HG02943 (cell line): ENCODE results near the gene TIGD4.
"Not testable (repeated sequence)": the region's sequence is repeated elsewhere in the genome, so short reads cannot be mapped to it uniquely, and the experiment has no call there.

Experiments used
- ATAC-seq: cut with Tn5 transposase; IDR thresholded peaks from one replicate; pipeline ENCODE4 v1.9.1; 2021; ENCODE audit warnings: mild to moderate bottlenecking, low read depth, moderate library complexity; ENCODE audit not compliant: unreplicated experiment

Gene TIGD4

DNA sequence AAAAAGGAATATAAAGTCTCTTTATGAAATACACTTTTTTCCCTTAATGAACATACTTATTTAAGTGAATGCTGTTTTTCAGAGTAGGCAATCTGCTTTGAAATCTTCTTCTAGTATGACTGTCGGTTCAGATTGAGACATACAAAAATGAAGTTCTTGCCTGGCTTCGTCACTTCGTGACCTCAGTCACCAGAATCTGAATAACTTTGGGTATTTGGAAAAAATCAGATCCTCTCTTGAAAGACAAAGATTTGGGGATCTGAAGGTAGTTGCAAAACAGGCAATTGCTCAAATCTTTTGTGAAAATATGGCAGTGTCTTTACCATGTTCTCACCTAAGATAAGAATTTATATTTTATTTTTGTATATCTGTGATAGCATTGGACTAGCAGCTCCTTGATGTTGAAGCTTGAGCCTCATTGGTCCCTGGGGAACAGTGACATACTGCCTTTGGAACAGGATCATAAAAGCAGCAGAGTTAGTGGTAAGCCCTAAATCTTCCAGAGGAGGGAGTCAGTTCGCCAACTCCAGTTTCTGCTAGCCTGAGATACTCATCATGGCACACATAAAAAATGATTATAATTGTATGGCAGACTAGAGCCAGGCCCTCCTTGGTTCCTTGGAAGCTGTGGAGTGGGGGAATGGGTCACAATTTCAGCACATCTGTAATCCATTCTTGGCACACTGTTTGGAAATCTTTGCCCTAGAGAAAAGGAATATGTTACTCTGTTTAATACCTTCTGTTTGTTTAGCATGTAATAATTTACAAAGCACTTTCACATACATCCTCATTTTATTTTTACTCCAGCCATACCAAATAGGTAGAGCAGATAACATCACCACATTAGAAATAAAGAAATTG, 5.2 kb upstream of the TIGD4 start:
- no peak for ATAC-seq

- peak; percentile 40 for ATAC-seq
Observed at GRCh38 chr4:152780267-152780778, 793 bp upstream of the TIGD4 start.

DNA sequence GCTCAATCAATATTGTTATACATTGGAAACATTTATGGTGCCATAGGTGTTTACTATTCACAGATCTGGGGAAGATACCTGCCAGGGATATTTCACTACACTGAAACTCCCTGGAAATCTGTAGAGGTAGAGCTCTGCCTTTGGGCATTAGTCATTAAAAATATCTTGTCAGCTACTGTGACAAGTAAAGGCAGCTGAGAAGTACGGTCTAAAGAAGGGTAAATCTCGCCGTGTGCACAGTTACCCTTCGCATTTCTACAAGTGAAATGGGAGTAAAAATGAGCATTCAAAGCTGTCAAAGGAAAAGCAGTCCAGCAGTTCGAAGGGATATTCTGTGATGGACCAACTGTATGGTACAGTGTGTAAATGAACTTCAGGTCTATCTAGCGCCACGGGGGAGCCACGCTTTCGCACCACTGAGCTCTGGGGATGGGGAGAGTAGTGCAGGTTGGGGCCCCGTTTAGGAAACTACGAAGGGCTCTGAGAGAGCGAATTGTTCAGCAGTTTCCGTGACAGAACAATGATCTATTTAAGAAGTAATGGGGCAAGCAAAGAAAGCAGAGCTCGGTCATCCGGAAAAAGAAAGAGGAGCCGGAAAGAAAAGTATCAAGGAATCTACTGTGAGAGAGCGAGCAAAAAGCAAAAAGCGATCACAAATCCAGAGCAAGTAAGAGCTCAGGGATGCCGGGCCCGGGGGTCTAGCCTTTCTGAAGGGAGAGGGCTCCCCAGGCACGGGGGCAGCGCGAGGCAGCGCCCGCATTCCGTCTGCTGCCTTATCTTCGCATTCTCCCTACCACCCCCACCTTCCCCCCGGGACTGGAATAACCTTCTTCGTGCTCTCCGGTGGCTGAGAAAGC, 646 bp downstream of the TIGD4 start:
- no peak for ATAC-seq

GRCh38 chr4:152777488-152777887, 2.0 kb downstream of the TIGD4 start:
- no peak for ATAC-seq

- ATAC-seq = no peak
Observed at GRCh38 chr4:152776352-152776751, 3.2 kb downstream of the TIGD4 start.

DNA sequence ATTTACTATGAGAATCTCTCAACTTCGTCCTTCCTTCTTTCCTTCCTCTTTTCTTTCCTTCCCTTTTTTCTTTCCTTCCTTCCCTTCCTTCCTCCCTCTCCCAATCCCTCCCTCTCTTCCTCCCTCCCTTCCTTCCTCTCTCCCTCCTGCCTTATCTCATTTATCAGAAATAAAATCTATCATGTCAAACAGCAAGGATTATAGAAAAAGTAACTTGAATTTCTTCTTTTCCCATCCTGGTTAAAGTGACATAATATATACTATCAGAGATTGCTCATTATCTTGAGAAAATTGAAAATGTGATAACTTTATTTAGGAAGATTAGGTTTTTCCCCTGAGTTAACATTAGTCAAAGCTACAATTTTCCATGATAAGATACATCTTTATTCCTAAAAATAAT, 5.6 kb downstream of the TIGD4 start:
- no peak for ATAC-seq

DNA sequence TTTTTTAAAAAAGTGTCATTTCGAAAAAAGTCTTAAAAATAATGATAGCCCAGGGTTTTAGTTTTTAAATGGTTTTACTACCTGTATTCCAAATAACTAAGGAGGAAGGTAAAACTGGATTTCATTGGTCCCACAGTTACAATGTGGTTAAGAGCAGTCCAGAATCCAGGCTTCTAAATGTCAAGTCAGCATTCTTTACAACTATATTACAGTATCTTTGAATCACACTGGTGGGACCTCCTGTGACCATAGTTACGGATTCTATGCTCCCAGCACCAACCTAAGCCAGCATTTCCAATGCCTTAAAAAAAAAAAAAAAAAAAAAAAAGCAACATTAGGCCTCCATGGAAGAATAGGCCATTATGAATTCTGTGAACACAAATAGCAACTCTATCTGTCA, 6.2 kb downstream of the TIGD4 start:
- no peak for ATAC-seq

DNA sequence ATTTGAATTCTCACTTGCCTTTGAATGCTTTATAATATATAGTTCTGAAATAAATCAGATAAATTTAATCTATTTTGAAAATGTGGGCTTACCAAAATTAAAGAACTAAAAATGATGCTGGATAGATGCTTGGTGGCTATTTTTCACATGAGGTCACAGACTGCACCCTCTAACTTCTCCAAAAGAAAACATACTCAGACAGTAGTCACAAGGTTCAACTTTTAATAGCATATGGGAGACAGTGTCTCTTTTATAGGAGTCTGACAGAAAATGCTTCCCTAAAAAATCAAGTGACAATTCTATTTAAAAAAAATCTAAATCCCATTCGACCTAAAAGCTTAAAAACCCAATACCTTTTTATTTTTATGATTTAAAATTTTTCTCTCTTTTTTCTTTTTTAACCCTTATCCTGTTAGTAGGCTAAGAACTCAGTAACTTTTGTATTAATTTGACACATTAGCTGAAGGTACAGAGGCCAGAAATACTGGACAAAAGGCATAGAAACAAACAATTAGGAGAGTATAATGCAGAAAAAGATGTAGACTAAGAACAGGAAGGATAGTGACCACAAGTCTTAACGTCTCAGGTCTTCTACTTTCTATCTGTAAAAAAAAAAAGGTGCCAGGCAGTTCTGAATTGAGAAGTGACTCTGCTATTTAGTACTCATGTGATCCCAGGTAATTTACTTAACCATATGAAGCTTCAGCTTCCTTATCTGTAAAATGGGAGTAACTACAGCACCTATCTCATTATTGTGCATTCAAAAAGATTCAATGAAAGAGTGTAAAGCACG, 7.6 kb downstream of the TIGD4 start:
- ATAC-seq = peak; percentile 57

DNA sequence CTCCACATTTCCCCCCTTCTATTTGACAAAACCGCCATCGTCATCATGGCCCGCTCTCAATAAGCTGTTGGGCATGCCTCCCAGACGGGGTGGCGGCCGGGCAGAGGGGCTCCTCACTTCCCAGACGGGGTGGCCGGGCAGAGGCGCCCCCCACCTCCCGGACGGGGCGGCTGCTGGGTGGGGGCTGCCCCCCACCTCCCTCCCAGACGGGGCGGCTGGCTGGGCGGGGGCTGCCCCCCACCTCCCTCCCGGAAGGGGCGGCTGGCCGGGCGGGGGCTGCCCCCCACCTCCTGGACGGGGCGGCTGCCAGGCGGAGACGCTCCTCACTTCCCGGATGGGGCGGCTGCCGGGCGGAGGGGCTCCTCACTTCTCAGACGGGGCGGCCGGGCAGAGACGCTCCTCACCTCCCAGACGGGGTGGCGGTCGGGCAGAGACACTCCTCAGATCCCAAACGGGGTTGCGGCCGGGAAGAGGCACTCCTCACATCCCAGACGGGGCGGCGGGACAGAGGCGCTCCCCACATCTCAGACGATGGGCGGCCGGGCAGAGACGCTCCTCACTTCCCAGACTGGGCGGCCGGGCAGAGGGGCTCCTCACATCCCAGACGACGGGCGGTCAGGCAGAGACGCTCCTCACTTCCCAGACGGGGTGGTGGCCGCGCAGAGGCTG, 14.3 kb downstream of the TIGD4 start:
- not testable (repeated sequence) for ATAC-seq

- ATAC-seq = no peak
Observed at GRCh38 chr4:152763796-152764195, 15.7 kb downstream of the TIGD4 start.

- no peak for ATAC-seq
Observed at GRCh38 chr4:152748619-152749018, 30.9 kb downstream of the TIGD4 start.

GRCh38 chr4:152747444-152747843, 32.1 kb downstream of the TIGD4 start:
- ATAC-seq = no peak

DNA sequence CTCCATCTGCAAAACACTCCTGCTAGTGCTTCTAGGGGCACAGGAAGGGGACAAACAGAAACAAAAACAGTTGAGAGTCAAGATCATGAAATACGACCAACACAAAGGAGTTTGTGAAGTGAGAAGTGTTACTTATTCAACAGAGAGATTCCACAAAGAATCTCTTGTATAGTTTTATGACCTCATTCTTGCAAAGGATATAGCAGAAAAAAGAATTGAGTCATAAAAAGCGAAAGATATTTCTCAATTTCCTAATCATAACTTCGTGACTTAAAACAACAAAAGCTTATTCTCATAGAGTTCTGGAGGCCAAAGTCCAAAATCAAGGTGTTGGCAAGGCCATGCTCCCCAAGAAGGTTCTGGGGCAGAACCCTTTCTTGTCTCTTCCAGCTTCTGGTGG, 40.7 kb downstream of the TIGD4 start:
- ATAC-seq = no peak

- ATAC-seq = no peak
Observed at GRCh38 chr4:152735906-152736305, 43.6 kb downstream of the TIGD4 start.

DNA sequence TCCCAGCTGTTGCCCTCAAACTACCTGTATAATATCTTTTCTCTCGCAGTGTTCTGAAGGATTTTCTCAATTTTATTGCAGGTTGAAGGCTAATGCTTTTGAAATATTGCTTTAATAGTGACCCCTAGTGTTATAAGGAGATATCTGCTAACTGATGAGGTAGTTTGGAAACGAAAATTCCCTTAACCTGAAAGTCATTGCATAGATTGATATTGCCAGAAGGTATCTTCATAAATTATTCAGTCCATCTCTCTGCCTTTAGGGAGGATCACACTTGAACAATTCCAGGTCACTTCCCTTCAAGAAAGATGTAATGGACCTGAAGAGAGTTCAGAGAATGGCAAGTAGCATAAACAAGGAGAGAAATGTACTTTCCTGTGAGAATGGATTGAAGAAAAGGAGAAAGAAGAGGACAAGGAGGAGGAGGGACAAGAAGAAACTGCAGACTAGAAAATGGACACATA, 44.1 kb downstream of the TIGD4 start:
- ATAC-seq = no peak

GRCh38 chr4:152734699-152735050, 44.9 kb downstream of the TIGD4 start:
- ATAC-seq = no peak

DNA sequence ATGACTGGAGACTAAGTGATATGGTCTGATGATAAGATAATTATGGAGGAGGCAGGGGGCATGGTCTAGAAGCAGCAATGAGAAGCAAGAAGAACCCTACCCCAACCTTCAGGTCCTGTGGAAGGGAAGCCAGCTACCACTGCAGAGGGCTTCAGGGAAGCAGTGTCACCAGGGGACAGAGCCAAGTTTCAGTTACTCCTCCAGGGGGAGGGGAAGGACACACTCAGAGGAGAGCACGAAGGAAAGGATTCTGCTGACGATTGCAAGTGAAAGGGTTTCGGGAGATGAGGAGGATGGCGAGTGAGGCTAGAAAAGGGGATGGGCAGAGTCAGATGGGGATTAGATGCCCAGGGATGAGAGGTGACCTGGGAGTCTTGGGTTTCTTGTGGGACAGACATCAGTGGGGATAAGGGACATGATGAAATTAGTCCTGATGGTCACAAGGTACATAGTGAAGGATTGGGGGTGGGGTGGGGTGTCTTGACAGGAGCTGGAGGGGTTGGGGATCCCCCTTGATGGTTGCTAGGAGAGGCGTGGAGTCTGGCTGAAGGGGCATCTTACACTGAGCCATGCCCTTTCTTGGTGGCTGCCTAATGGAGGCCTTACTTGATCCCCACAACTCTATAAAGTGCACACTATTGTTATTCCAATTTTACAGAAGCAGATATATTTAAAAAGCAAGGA, 45.4 kb downstream of the TIGD4 start:
- no peak for ATAC-seq

GRCh38 chr4:152731997-152732396, 47.5 kb downstream of the TIGD4 start:
- no peak for ATAC-seq

DNA sequence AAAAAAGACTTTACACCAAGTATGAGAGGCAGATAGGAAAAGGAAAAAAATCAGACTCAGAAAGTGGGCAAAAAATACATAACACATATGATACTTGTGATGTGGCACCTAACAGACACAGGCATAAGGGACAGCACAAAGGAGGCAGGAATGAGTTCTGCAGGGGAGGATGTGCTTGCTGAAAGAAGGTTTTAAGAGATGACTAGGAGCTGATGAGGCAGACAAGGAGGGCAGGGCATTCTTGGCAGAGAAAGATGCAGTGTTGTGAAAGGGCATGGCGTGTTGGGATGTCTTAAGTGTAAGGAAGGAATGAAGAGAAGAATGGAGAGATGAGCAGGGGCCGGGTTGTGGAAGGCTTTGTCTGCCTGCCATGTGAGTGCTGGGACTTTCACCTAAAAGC, 50.1 kb downstream of the TIGD4 start:
- ATAC-seq = no peak
